H54 (cell line): ENCODE data around the gene NUP54.
A peak's percentile ranks its signal among the peaks of the same experiment; 100 is the strongest.

Experiments used
- DNase-seq: peaks from one replicate; pipeline ENCODE4 v3.0.0; 2011; ENCODE audit warnings: low spot score, mixed read lengths; ENCODE audit not compliant: insufficient read length
- FAIRE-seq: peaks from 3 replicates; lab custom pipeline; 2011; peaks lifted over from hg19 to GRCh38; lab: Jason Lieb, UNC
- POLR2A ChIP-seq: IDR thresholded peaks from 2 replicates; pipeline ENCODE4 v1.6.1; 2011; ENCODE audit warnings: low read depth, mild to moderate bottlenecking, low read length

NUP54 gene

GRCh38 chr4:76174216-76174615 lies 26.0 kb upstream of the NUP54 start:
- DNase-seq (no peak), FAIRE-seq (no peak)
- TF ChIP-seq POLR2A: no peak

GRCh38 chr4:76168688-76169087 lies 20.5 kb upstream of the NUP54 start:
- DNase-seq (no peak), FAIRE-seq (no peak)
- TF ChIP-seq POLR2A: no peak

GRCh38 chr4:76166480-76166879 lies 18.3 kb upstream of the NUP54 start:
- no peak for FAIRE-seq
- no peak for TF ChIP-seq POLR2A
- no peak for DNase-seq

GRCh38 chr4:76160355-76160754 lies 12.2 kb upstream of the NUP54 start:
- DNase-seq (no peak), FAIRE-seq (no peak)
- no peak for TF ChIP-seq POLR2A

GRCh38 chr4:76156635-76157034 lies 8.4 kb upstream of the NUP54 start:
- FAIRE-seq: no peak
- no peak for DNase-seq
- TF ChIP-seq POLR2A: no peak

GRCh38 chr4:76155979-76156378 lies 7.8 kb upstream of the NUP54 start:
- FAIRE-seq: no peak
- DNase-seq: no peak
- no peak for TF ChIP-seq POLR2A

- no peak for FAIRE-seq
- no peak for DNase-seq
These were observed 5.2 kb upstream of the NUP54 start for GRCh38 chr4:76153356-76153755.

GRCh38 chr4:76147454-76148141 lies 599 bp downstream of the NUP54 start:
- DNase-seq (peak; percentile 73), FAIRE-seq (no peak)
- TF ChIP-seq POLR2A: peak; percentile 55

More at GRCh38 chr4:76153356-76153755, 5.2 kb upstream of the NUP54 start:
- no peak for TF ChIP-seq POLR2A

GRCh38 chr4:76144546-76144945 lies 3.7 kb downstream of the NUP54 start:
- no peak for FAIRE-seq
- DNase-seq: no peak
- TF ChIP-seq POLR2A: no peak

- no peak for FAIRE-seq
- DNase-seq: no peak
- no peak for TF ChIP-seq POLR2A
These were observed 7.0 kb downstream of the NUP54 start for GRCh38 chr4:76141241-76141640.

- DNase-seq (no peak), FAIRE-seq (no peak)
These were observed 20.4 kb downstream of the NUP54 start for GRCh38 chr4:76127754-76128153.

GRCh38 chr4:76125816-76126215 lies 22.4 kb downstream of the NUP54 start:
- DNase-seq (no peak), FAIRE-seq (no peak)
- no peak for TF ChIP-seq POLR2A

More at GRCh38 chr4:76127754-76128153, 20.4 kb downstream of the NUP54 start:
- TF ChIP-seq POLR2A: no peak

- DNase-seq (no peak), FAIRE-seq (no peak)
- no peak for TF ChIP-seq POLR2A
These were observed 28.0 kb downstream of the NUP54 start for GRCh38 chr4:76120199-76120598.

GRCh38 chr4:76117536-76117935 lies 30.7 kb downstream of the NUP54 start:
- FAIRE-seq (no peak), DNase-seq (no peak)
- no peak for TF ChIP-seq POLR2A

- DNase-seq (no peak), FAIRE-seq (no peak)
- no peak for TF ChIP-seq POLR2A
These were observed 31.4 kb downstream of the NUP54 start for GRCh38 chr4:76116821-76117220.
